VCaP (cell line): Measurements from ENCODE around the gene CACNA1S.

Experiments used
- H3K27ac ChIP-seq: fragments of 450-650 bp; 2 replicates; pipeline ENCODE4 v1.5.1; 2017
- CTCF ChIP-seq: fragments of 450-650 bp; conservative IDR thresholded peaks from 2 replicates; pipeline ENCODE4 v1.5.1; 2017; ENCODE audit warnings: mild to moderate bottlenecking, moderate library complexity

CACNA1S gene

GRCh38 chr1:201088901-201089525 is 23.2 kb downstream of the CACNA1S start:
- no peak for TF ChIP-seq CTCF
- H3K27ac ChIP-seq, result no peak overlapping the region

GRCh38 chr1:201088395-201088794 is 23.8 kb downstream of the CACNA1S start:
- H3K27ac ChIP-seq, result no peak overlapping the region
- TF ChIP-seq CTCF, result no peak

- no peak; the same call in 1 of the 2 replicates for TF ChIP-seq CTCF
- H3K27ac ChIP-seq, result no peak overlapping the region
These were observed 26.1 kb downstream of the CACNA1S start for GRCh38 chr1:201085902-201086735.

GRCh38 chr1:201084295-201084694 is 27.9 kb downstream of the CACNA1S start:
- no peak overlapping the region for H3K27ac ChIP-seq
- no peak for TF ChIP-seq CTCF

GRCh38 chr1:201083741-201084140 is 28.5 kb downstream of the CACNA1S start:
- no peak overlapping the region for H3K27ac ChIP-seq
- no peak for TF ChIP-seq CTCF

- no peak for TF ChIP-seq CTCF
- H3K27ac ChIP-seq, result no peak overlapping the region
These were observed 32.1 kb downstream of the CACNA1S start for GRCh38 chr1:201080135-201080534.

- no peak overlapping the region for H3K27ac ChIP-seq
- no peak for TF ChIP-seq CTCF
These were observed 34.5 kb downstream of the CACNA1S start for GRCh38 chr1:201077736-201078135.
